ENCODE results near the gene PTPN21. TPM values are rescaled to one million over a fixed set of nuclear protein-coding genes. Genes with fewer than 3 reads are reported as not detected.

Gene PTPN21
- total and polyA plus RNA-seq, 9 of the 15 experiments (the other 6 are each of a cell fraction or from before 2014, with no cell fraction given), result 0.06 to 1.9 (median 0.94) TPM

- Histone ChIP-seq H3K4me3 (no peak overlapping the region), H4K20me1 (replicated peaks; ENCODE audit: control insufficient read depth, insufficient read depth, low read length) (no peaks in the 10 kb centered on the region), H3K9ac (ENCODE audit: insufficient read depth in 1 of 2, low read depth in 2 of 2, low read length in 2 of 2) (no peak overlapping the region), H3K27me3 (ENCODE audit: control insufficient read depth in 2 of 2, insufficient read depth in 2 of 2, low read length in 2 of 2) (no peaks in the 10 kb centered on the region), H3K9me1 (ENCODE audit: control insufficient read depth, insufficient read depth, low read length) (no peaks in the 10 kb centered on the region), H3K36me3 (ENCODE audit: control insufficient read depth, insufficient read depth, low read length) (no peaks in the 10 kb centered on the region), H3K4me2 (ENCODE audit: insufficient read depth, low read length) (no peak overlapping the region), H2AFZ (ENCODE audit: low read depth, low read length) (no peak overlapping the region), H3K9me3 (replicated peaks; ENCODE audit: control insufficient read depth, insufficient read depth, low read depth, low read length) (no peaks in the 10 kb centered on the region), H3K27ac (ENCODE audit: extremely low read depth, low read depth, low read length) (no peak overlapping the region), H3K4me1 (replicated peaks in 1 of 2; ENCODE audit: control insufficient read depth in 2 of 2, insufficient read depth in 2 of 2, low read length in 2 of 2) (no peaks in the 10 kb centered on the region; a peak in 1 of 5 replicates), H3K79me2 (ENCODE audit: control insufficient read depth, insufficient read depth, low read length) (no peaks in the 10 kb centered on the region)
- DNase-seq (ENCODE audit: extremely low read depth in 1 of 4, low spot score in 3 of 4), result no peak
- ChIA-PET POLR2A (no interaction called here), CTCF (ENCODE audit: low intra/inter-chr PET ratio) (no interaction called here)
- no peak for ATAC-seq
- no peak for FAIRE-seq
- intact Hi-C loops (cut with micrococcal nuclease) (loop anchor here (2.0 to 5.0 kb wide), 2 partner anchors 306 to 375 kb away; no protein-coding TSS in a partner anchor), in situ Hi-C loops (cut with MboI) (loop anchor here (25.0 kb wide), 1 partner anchor 519 kb away; no protein-coding TSS in a partner anchor)
- WGBS (ENCODE audit: insufficient coverage, low coverage, missing lambda C conversion rate), result 46% methylated on average over 5 of the region's 6 CpGs
- TF ChIP-seq SAP30 (IDR thresholded peaks at IDR 0.05; ENCODE audit: borderline replicate concordance, insufficient read depth, low read depth, low read length, poor library complexity, severe bottlenecking) (no peak), BDP1 (IDR thresholded peaks at IDR 0.05; ENCODE audit: insufficient read depth, insufficient read length) (no peak), ASH1L (IDR thresholded peaks at IDR 0.05; ENCODE audit: borderline replicate concordance, low read depth, partially characterized antibody) (no peak), ARHGAP35 (IDR thresholded peaks at IDR 0.05; ENCODE audit: partially characterized antibody) (no peak), ERF (CRISPR knock-in tag; IDR thresholded peaks at IDR 0.05) (no peak), ZNF431 (CRISPR knock-in tag; IDR thresholded peaks at IDR 0.05) (no peak), ZNF277 (CRISPR knock-in tag; IDR thresholded peaks at IDR 0.05; ENCODE audit: borderline replicate concordance) (no peak), SNAPC5 (CRISPR knock-in tag; IDR thresholded peaks at IDR 0.05) (no peak), SRSF9 (IDR thresholded peaks at IDR 0.05; ENCODE audit: borderline replicate concordance, low read depth, low read length) (no peak), MEF2A (IDR thresholded peaks at IDR 0.05; ENCODE audit: control insufficient read depth, low read depth, low read length) (no peak), MCM3 (IDR thresholded peaks at IDR 0.05) (no peak), CHCHD3 (CRISPR knock-in tag; IDR thresholded peaks at IDR 0.05) (no peak), PRPF4 (IDR thresholded peaks at IDR 0.05; ENCODE audit: insufficient read depth, low read depth, low read length, poor library complexity, severe bottlenecking) (no peak)
- BruUV-seq (replicated peaks), result no TSS peak
Observed at GRCh38 chr14:88493392-88494185, 61.2 kb downstream of the PTPN21 start.
